ENCODE results near the gene BGLAP. TPM values are rescaled to one million over a fixed set of nuclear protein-coding genes. Genes with fewer than 3 reads are reported as not detected.

BGLAP gene
- total RNA-seq, 1 experiment from 2014 or later: 2.4 TPM

GRCh38 chr1:156217871-156218270 is 24.1 kb upstream of the BGLAP start:
- Mint-ChIP-seq H3K36me3 (ENCODE audit: insufficient read depth in 1 of 3, low read depth in 3 of 3) (peaks cover 23 to 65% (median 59%) of the 10 kb centered on the region in 3 experiments), H3K4me3 (no peak overlapping the region), H3K9me3 (no peaks in the 10 kb centered on the region; a peak in 1 of 5 replicates), H3K27ac (peak overlapping the region in 1 of 3 experiments; percentile 24; a peak in 1 of 7 replicates), H3K4me1 (peaks cover 5 to 8% of the 10 kb centered on the region in 2 experiments), H3K27me3 (ENCODE audit: low read depth) (no peaks in the 10 kb centered on the region)
- H3K4me1 ChIP-seq (ENCODE audit: insufficient read depth, low read length): no peaks in the 10 kb centered on the region
- H2BK15ac ChIP-seq (ENCODE audit: low read depth, low read length): no peak overlapping the region
- peaks cover 2% of the 10 kb centered on the region for H4K20me1 ChIP-seq (ENCODE audit: control insufficient read depth, insufficient read depth, insufficient read length)
- H3K27me3 ChIP-seq (ENCODE audit: insufficient read depth, low read length): no peaks in the 10 kb centered on the region
- no peaks in the 10 kb centered on the region for H3K9me3 ChIP-seq (ENCODE audit: control insufficient read depth, low read depth, low read length)
- no peak overlapping the region for H3K56ac ChIP-seq (ENCODE audit: insufficient read length, low read depth, low read length)
- H2BK5ac ChIP-seq (ENCODE audit: insufficient read length, low read length): no peak overlapping the region
- no peak overlapping the region for H3K4ac ChIP-seq (ENCODE audit: low read depth, low read length)
- H3K79me1 ChIP-seq (ENCODE audit: insufficient read depth, low read depth, low read length, poor library complexity, severe bottlenecking): no peaks in the 10 kb centered on the region
- no peak for DNase-seq
- no CpG with 5 or more reads among the region's 2 CpGs for WGBS (ENCODE audit: extremely low coverage, insufficient read length, low lambda C conversion rate)
- H4K5ac ChIP-seq (ENCODE audit: insufficient read length, low read depth, low read length): no peak overlapping the region
- no peak overlapping the region for H3K27ac ChIP-seq (ENCODE audit: insufficient read length, low read depth, low read length)
- no peak overlapping the region for H2BK12ac ChIP-seq (ENCODE audit: insufficient read length, low read depth, low read length)
- H2BK20ac ChIP-seq (ENCODE audit: low read depth, low read length, poor library complexity, severe bottlenecking): no peak overlapping the region
- H3T11ph ChIP-seq (ENCODE audit: low read length): no peak overlapping the region
- H2AFZ ChIP-seq (ENCODE audit: low read length): no peak overlapping the region
- no peak overlapping the region for H4K91ac ChIP-seq (ENCODE audit: insufficient read length, low read depth, low read length)
- H3K9ac ChIP-seq (ENCODE audit: extremely low read depth, insufficient read length, low read length): no peak overlapping the region
- H2AK5ac ChIP-seq (ENCODE audit: insufficient read length, low read length): no peak overlapping the region
- H3K23ac ChIP-seq (ENCODE audit: insufficient read length, low read depth, low read length): no peak overlapping the region
- TF ChIP-seq, protein P1, sequence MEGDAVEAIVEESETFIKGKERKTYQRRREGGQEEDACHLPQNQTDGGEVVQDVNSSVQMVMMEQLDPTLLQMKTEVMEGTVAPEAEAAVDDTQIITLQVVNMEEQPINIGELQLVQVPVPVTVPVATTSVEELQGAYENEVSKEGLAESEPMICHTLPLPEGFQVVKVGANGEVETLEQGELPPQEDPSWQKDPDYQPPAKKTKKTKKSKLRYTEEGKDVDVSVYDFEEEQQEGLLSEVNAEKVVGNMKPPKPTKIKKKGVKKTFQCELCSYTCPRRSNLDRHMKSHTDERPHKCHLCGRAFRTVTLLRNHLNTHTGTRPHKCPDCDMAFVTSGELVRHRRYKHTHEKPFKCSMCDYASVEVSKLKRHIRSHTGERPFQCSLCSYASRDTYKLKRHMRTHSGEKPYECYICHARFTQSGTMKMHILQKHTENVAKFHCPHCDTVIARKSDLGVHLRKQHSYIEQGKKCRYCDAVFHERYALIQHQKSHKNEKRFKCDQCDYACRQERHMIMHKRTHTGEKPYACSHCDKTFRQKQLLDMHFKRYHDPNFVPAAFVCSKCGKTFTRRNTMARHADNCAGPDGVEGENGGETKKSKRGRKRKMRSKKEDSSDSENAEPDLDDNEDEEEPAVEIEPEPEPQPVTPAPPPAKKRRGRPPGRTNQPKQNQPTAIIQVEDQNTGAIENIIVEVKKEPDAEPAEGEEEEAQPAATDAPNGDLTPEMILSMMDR (conservative IDR thresholded peaks at IDR 0.05): no peak
- H2BK120ac ChIP-seq (ENCODE audit: low read depth, low read length, poor library complexity, severe bottlenecking): no peak overlapping the region
- H3K4me2 ChIP-seq (ENCODE audit: insufficient read depth, insufficient read length, low read length): no peak overlapping the region
- no peak overlapping the region for H3K14ac ChIP-seq (ENCODE audit: insufficient read depth, low read length)
- H3K18ac ChIP-seq (ENCODE audit: insufficient read length, low read depth, low read length): no peak overlapping the region
- peaks cover 4% of the 10 kb centered on the region for H3K23me2 ChIP-seq (ENCODE audit: insufficient read length, low read depth, low read length, poor library complexity, severe bottlenecking)
- H3K79me2 ChIP-seq (ENCODE audit: insufficient read depth, low read length): no peaks in the 10 kb centered on the region
- no peak overlapping the region for H4K8ac ChIP-seq (replicated peaks; ENCODE audit: insufficient read length, low read depth, low read length)

Data from H9 (cell line).